GM18861 (cell line): Measurements from ENCODE around the gene SLIT1.
"Not testable (repeated sequence)": the region's sequence is repeated elsewhere in the genome, so short reads cannot be mapped to it uniquely, and the experiment has no call there.

Source experiments
- ATAC-seq: cut with Tn5 transposase; IDR thresholded peaks from one replicate; pipeline ENCODE4 v1.9.1; 2021; ENCODE audit not compliant: unreplicated experiment

Gene SLIT1

GRCh38 chr10:97087296-97087695 lies 98.5 kb downstream of the SLIT1 start:
- ATAC-seq = no peak

- no peak for ATAC-seq
These were observed 99.2 kb downstream of the SLIT1 start for GRCh38 chr10:97086530-97086929.

GRCh38 chr10:97083228-97083829 lies 102.4 kb downstream of the SLIT1 start:
- ATAC-seq = no peak

- ATAC-seq = not testable (repeated sequence)
These were observed 103.2 kb downstream of the SLIT1 start for GRCh38 chr10:97082575-97082974.

GRCh38 chr10:97081621-97082235 lies 104.0 kb downstream of the SLIT1 start:
- no peak for ATAC-seq

GRCh38 chr10:97080051-97080776 lies 105.5 kb downstream of the SLIT1 start:
- no peak for ATAC-seq

GRCh38 chr10:97079448-97079847 lies 106.3 kb downstream of the SLIT1 start:
- no peak for ATAC-seq

GRCh38 chr10:97078938-97079445 lies 106.8 kb downstream of the SLIT1 start:
- ATAC-seq = no peak

- no peak for ATAC-seq
These were observed 107.4 kb downstream of the SLIT1 start for GRCh38 chr10:97078261-97078937.

GRCh38 chr10:97076781-97077180 lies 109.0 kb downstream of the SLIT1 start:
- ATAC-seq = no peak

- no peak for ATAC-seq
These were observed 109.7 kb downstream of the SLIT1 start for GRCh38 chr10:97075961-97076525.

- no peak for ATAC-seq
These were observed 110.3 kb downstream of the SLIT1 start for GRCh38 chr10:97075421-97075820.

GRCh38 chr10:97074256-97075145 lies 111.3 kb downstream of the SLIT1 start:
- ATAC-seq = no peak

- ATAC-seq = no peak
These were observed 112.7 kb downstream of the SLIT1 start for GRCh38 chr10:97072851-97073665.

GRCh38 chr10:97071496-97071895 lies 114.3 kb downstream of the SLIT1 start:
- ATAC-seq = no peak

GRCh38 chr10:97069576-97070362 lies 116.0 kb downstream of the SLIT1 start:
- ATAC-seq = no peak

GRCh38 chr10:97069026-97069425 lies 116.7 kb downstream of the SLIT1 start:
- no peak for ATAC-seq

GRCh38 chr10:97067716-97068391 lies 117.9 kb downstream of the SLIT1 start:
- no peak for ATAC-seq
